Measurements from ENCODE around the gene MZF1. TPM values are rescaled to one million over a fixed set of nuclear protein-coding genes. Genes with fewer than 3 reads are reported as not detected.

The MZF1 gene
- total RNA-seq, 2 experiments from 2014 or later = 21.0 to 21.1 TPM

- Mint-ChIP-seq H3K4me1 (ENCODE audit: low read depth) (peaks cover 15% of the 10 kb centered on the region), H3K4me3 (peak overlapping the region; percentile 37), H3K9me3 (no peaks in the 10 kb centered on the region), H3K36me3 (ENCODE audit: low read depth) (no peaks in the 10 kb centered on the region), H3K27ac (no peak overlapping the region), H3K27me3 (peaks cover 6% of the 10 kb centered on the region)
- Histone ChIP-seq H3K4me1 (ENCODE audit: insufficient read depth, low read length) (peaks cover 16% of the 10 kb centered on the region), H3K9me3 (ENCODE audit: control insufficient read depth in 1 of 2, insufficient read depth in 1 of 2, low read length in 2 of 2) (peaks cover 0 to 3% of the 10 kb centered on the region in 2 experiments), H3K27ac (ENCODE audit: low read depth in 1 of 2, low read length in 2 of 2) (no peak overlapping the region), H3K4me3 (ENCODE audit: low read length) (no peak overlapping the region), H3K27me3 (ENCODE audit: control insufficient read depth in 1 of 2, insufficient read depth in 2 of 2, low read length in 2 of 2) (peaks cover 5 to 13% of the 10 kb centered on the region in 2 experiments), H3K36me3 (ENCODE audit: insufficient read depth, low read length) (no peaks in the 10 kb centered on the region)
- DNase-seq (no peak), ATAC-seq (ENCODE audit: poor library complexity) (no peak)
- no peak for TF ChIP-seq CTCF (IDR thresholded peaks at IDR 0.05)
- ChIA-PET CTCF (no interaction called here), POLR2A (interaction anchor here (1.7 kb wide), 1 partner anchor 16 kb away, joined by 6 read pairs; the partner anchor contains the start of gene ZBTB45)
- intact Hi-C loops (cut with DNase I, micrococcal nuclease) = loop anchor here in 1 of 2 experiments (2.0 kb wide), 1 partner anchor 15 kb away; no protein-coding TSS in a partner anchor
Observed at GRCh38 chr19:58535857-58536256, 37.3 kb downstream of the MZF1 start.

- POLR2A ChIA-PET = no interaction called here
- Histone ChIP-seq H3K4me3 (ENCODE audit: low read length) (no peak overlapping the region), H3K36me3 (ENCODE audit: insufficient read depth, low read length) (no peaks in the 10 kb centered on the region), H3K27me3 (ENCODE audit: control insufficient read depth in 1 of 2, insufficient read depth in 2 of 2, low read length in 2 of 2) (no peaks in the 10 kb centered on the region), H3K9me3 (ENCODE audit: control insufficient read depth in 1 of 2, insufficient read depth in 1 of 2, low read length in 2 of 2) (no peaks in the 10 kb centered on the region), H3K4me1 (ENCODE audit: insufficient read depth, low read length) (no peaks in the 10 kb centered on the region), H3K27ac (ENCODE audit: low read depth in 1 of 2, low read length in 2 of 2) (no peak overlapping the region)
- H3K4me3 Mint-ChIP-seq = no peak overlapping the region
- no peaks in the 10 kb centered on the region for H3K36me3 Mint-ChIP-seq (ENCODE audit: low read depth)
- no peak overlapping the region for H3K27ac Mint-ChIP-seq
- H3K27me3 Mint-ChIP-seq = peaks cover 6% of the 10 kb centered on the region
- H3K4me1 Mint-ChIP-seq (ENCODE audit: low read depth) = no peaks in the 10 kb centered on the region
- no peak for DNase-seq
- no peaks in the 10 kb centered on the region for H3K9me3 Mint-ChIP-seq
- CTCF ChIA-PET = no interaction called here
- no peak for ATAC-seq (ENCODE audit: poor library complexity)
- TF ChIP-seq CTCF (IDR thresholded peaks at IDR 0.05) = no peak
- intact Hi-C loops (cut with DNase I, micrococcal nuclease) = no loop called here
Observed at GRCh38 chr19:58531034-58531840, 41.9 kb downstream of the MZF1 start.

GRCh38 chr19:58529405-58529804 is 43.7 kb downstream of the MZF1 start:
- Histone ChIP-seq H3K4me3 (ENCODE audit: low read length) (no peak overlapping the region), H3K4me1 (ENCODE audit: insufficient read depth, low read length) (no peaks in the 10 kb centered on the region), H3K9me3 (ENCODE audit: control insufficient read depth in 1 of 2, insufficient read depth in 1 of 2, low read length in 2 of 2) (no peaks in the 10 kb centered on the region), H3K27me3 (ENCODE audit: control insufficient read depth in 1 of 2, insufficient read depth in 2 of 2, low read length in 2 of 2) (no peaks in the 10 kb centered on the region), H3K36me3 (ENCODE audit: insufficient read depth, low read length) (no peaks in the 10 kb centered on the region), H3K27ac (ENCODE audit: low read depth in 1 of 2, low read length in 2 of 2) (no peak overlapping the region)
- intact Hi-C loops (cut with DNase I, micrococcal nuclease) = no loop called here
- ChIA-PET POLR2A (no interaction called here), CTCF (no interaction called here)
- Mint-ChIP-seq H3K4me3 (no peak overlapping the region), H3K9me3 (no peaks in the 10 kb centered on the region), H3K27me3 (peaks cover 6% of the 10 kb centered on the region), H3K36me3 (ENCODE audit: low read depth) (no peaks in the 10 kb centered on the region), H3K27ac (no peak overlapping the region), H3K4me1 (ENCODE audit: low read depth) (no peaks in the 10 kb centered on the region)
- DNase-seq (no peak), ATAC-seq (ENCODE audit: poor library complexity) (no peak)
- TF ChIP-seq CTCF (IDR thresholded peaks at IDR 0.05) = no peak
